GM19463 (cell line): Measurements from ENCODE around the gene SMC3.
"Not testable (repeated sequence)": the region's sequence is repeated elsewhere in the genome, so short reads cannot be mapped to it uniquely, and the experiment has no call there.

ENCODE experiments used
- ATAC-seq: cut with Tn5 transposase; IDR thresholded peaks from one replicate; pipeline ENCODE4 v1.9.1; 2021; ENCODE audit warnings: mild to moderate bottlenecking, moderate library complexity; ENCODE audit not compliant: unreplicated experiment

The SMC3 gene

GRCh38 chr10:110620398-110620719 is 52.9 kb downstream of the SMC3 start:
- no peak for ATAC-seq

GRCh38 chr10:110623316-110623715 is 55.8 kb downstream of the SMC3 start:
- ATAC-seq = not testable (repeated sequence)

GRCh38 chr10:110625356-110625894 is 57.9 kb downstream of the SMC3 start:
- ATAC-seq = no peak

- no peak for ATAC-seq
Measured at GRCh38 chr10:110625951-110626855, 58.7 kb downstream of the SMC3 start.

- no peak for ATAC-seq
Measured at GRCh38 chr10:110628161-110628560, 60.7 kb downstream of the SMC3 start.

- ATAC-seq = no peak
Measured at GRCh38 chr10:110629680-110630191, 62.2 kb downstream of the SMC3 start.

GRCh38 chr10:110631934-110632333 is 64.4 kb downstream of the SMC3 start:
- no peak for ATAC-seq

- no peak for ATAC-seq
Measured at GRCh38 chr10:110632591-110633215, 65.2 kb downstream of the SMC3 start.

GRCh38 chr10:110634527-110635209 is 67.2 kb downstream of the SMC3 start:
- no peak for ATAC-seq

- ATAC-seq = no peak
Measured at GRCh38 chr10:110636572-110636931, 69.1 kb downstream of the SMC3 start.

- ATAC-seq = no peak
Measured at GRCh38 chr10:110636932-110637557, 69.5 kb downstream of the SMC3 start.

- no peak for ATAC-seq
Measured at GRCh38 chr10:110637558-110638053, 70.1 kb downstream of the SMC3 start.

- no peak for ATAC-seq
Measured at GRCh38 chr10:110638319-110638718, 70.8 kb downstream of the SMC3 start.

GRCh38 chr10:110639046-110639445 is 71.6 kb downstream of the SMC3 start:
- not testable (repeated sequence) for ATAC-seq

GRCh38 chr10:110639858-110640257 is 72.4 kb downstream of the SMC3 start:
- ATAC-seq = not testable (repeated sequence)

- peak; percentile 60 for ATAC-seq
Measured at GRCh38 chr10:110641256-110641655, 73.8 kb downstream of the SMC3 start.

- no peak for ATAC-seq
Measured at GRCh38 chr10:110642204-110643034, 74.9 kb downstream of the SMC3 start.

GRCh38 chr10:110643035-110643652 is 75.6 kb downstream of the SMC3 start:
- ATAC-seq = no peak
